Hepatocyte (in vitro differentiated cells): ENCODE data around the gene OLFM3.

ENCODE experiments used
- EZH2phosphoT487 ChIP-seq: fragments of 200-600 bp; sonication (generic); IDR thresholded peaks from one replicate; pipeline ENCODE4 v1.6.1; 2018; ENCODE audit warnings: antibody characterized with exemption, mild to moderate bottlenecking, low read depth, moderate library complexity; ENCODE audit not compliant: unreplicated experiment, severe bottlenecking
- TF ChIP-seq, protein P1 (sequence below): fragments of 200-600 bp; sonication (generic); IDR thresholded peaks from 2 replicates; pipeline ENCODE4 v1.5.1; 2016; ENCODE audit warnings: antibody characterized with exemption, mild to moderate bottlenecking; ENCODE audit not compliant: poor library complexity

DNA sequence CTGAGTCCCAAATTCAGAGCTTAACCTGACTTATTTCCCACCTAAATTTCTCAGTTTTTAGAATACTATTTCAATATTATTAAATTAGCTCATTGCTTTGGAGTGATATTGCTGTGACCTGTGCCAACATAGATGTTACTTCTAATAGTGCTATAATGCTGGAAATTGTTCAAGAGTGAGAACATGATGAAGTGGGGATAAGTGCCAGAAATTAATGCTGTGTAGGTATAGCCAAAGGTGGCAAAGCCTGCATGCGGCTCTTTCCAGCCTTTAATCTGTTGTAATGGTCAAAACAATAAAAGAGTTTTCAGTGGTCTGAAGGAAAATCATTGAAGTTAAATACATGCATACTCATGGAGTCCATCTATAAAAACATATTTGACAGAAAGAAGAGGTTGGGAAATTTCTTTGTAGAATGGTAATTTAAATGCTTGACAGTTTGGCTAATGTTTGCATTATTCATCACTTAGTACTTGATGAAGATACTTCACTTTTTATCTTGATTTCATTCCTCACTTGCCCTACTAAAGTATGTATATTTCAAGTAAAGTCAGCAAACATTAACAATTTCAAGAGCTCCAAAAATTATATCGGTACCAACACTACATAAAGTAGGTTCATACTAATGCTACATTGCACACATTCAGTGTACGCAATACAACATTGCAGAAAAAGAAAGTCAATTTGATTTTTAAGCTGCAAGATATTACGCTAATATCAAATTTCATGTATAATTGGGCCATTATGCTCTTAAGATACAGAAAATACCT lies 82.1 kb downstream of the OLFM3 start:
- TF ChIP-seq, protein P1, sequence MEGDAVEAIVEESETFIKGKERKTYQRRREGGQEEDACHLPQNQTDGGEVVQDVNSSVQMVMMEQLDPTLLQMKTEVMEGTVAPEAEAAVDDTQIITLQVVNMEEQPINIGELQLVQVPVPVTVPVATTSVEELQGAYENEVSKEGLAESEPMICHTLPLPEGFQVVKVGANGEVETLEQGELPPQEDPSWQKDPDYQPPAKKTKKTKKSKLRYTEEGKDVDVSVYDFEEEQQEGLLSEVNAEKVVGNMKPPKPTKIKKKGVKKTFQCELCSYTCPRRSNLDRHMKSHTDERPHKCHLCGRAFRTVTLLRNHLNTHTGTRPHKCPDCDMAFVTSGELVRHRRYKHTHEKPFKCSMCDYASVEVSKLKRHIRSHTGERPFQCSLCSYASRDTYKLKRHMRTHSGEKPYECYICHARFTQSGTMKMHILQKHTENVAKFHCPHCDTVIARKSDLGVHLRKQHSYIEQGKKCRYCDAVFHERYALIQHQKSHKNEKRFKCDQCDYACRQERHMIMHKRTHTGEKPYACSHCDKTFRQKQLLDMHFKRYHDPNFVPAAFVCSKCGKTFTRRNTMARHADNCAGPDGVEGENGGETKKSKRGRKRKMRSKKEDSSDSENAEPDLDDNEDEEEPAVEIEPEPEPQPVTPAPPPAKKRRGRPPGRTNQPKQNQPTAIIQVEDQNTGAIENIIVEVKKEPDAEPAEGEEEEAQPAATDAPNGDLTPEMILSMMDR = no peak
- no peak for TF ChIP-seq EZH2phosphoT487
